ENCODE results near the gene GNAQ.

GRCh38 chr9:77935211-77935610 lies 96.4 kb downstream of the GNAQ start:
- TF ChIP-seq CTCF (conservative IDR thresholded peaks at IDR 0.05 in 1 of 2, IDR thresholded peaks at IDR 0.05 in 1 of 2; ENCODE audit: low read depth in 1 of 2, low read length in 2 of 2) (no peak), EZH2 (IDR thresholded peaks at IDR 0.05; ENCODE audit: low read length, missing control alignments) (no peak)

Measured in fibroblast of lung (primary cell).